Panc1 (cell line): ENCODE results near the gene SGPL1. TPM values are rescaled to one million over a fixed set of nuclear protein-coding genes. Genes with fewer than 3 reads are reported as not detected.

Experiments used
- ATAC-seq: fragments of 200-7000 bp; cut with Tn5 transposase; 2 replicates; pipeline ENCODE4 v1.9.1; 2020; ENCODE audit warnings: mild to moderate bottlenecking, moderate library complexity
- BruUV-seq: library from RNA; stranded (reverse); fragments of 400-500 nt; replicated peaks from 2 replicates; lab custom pipeline; 2021; lab: Mats Ljungman, UMichigan
- CTCF ChIA-PET: fragments of 300-600 bp; sonication (Branson Sonifier 250); formaldehyde crosslinking; loops from one replicate; lab custom pipeline; 2022; ENCODE audit warnings: antibody characterized with exemption; lab: Charles Lee
- POLR2A ChIA-PET: fragments of 300-600 bp; sonication (Branson Sonifier 250); formaldehyde crosslinking; loops from one replicate; lab custom pipeline; 2022; ENCODE audit warnings: antibody characterized with exemption; lab: Charles Lee
- DNase-seq: peaks from one replicate; pipeline ENCODE4 v3.0.0-alpha.2; 2010; ENCODE audit warnings: low read depth, low spot score
- H3K27ac ChIP-seq: 2 replicates; pipeline ENCODE4 v1.5.1; 2011; ENCODE audit warnings: mild to moderate bottlenecking, low read length, inconsistent platforms
- H3K27me3 ChIP-seq: fragments of 200-500 bp; sonication (Bioruptor generic); 2 replicates; pipeline ENCODE4 v1.6.0; 2014; ENCODE audit warnings: low read length, inconsistent platforms; ENCODE audit not compliant: control insufficient read depth, insufficient read depth
- H3K36me3 ChIP-seq: fragments of 200-500 bp; sonication (Bioruptor generic); 2 replicates; pipeline ENCODE4 v1.5.1; 2014; ENCODE audit warnings: inconsistent platforms, mild to moderate bottlenecking, low read length, moderate library complexity; ENCODE audit not compliant: control insufficient read depth, insufficient read depth
- H3K4me1 ChIP-seq: 2 replicates; pipeline ENCODE4 v1.5.1; 2011; ENCODE audit warnings: inconsistent platforms, mild to moderate bottlenecking, low read length, moderate library complexity; ENCODE audit not compliant: control insufficient read depth, insufficient read depth
- H3K4me3 ChIP-seq, 2 experiments: 2 replicates each; pipeline ENCODE4 v1.5.1; 2011 to 2012; ENCODE audit warnings: low read depth in 2 of 2, low read length in 2 of 2, mild to moderate bottlenecking in 2 of 2, inconsistent platforms in 1 of 2, moderate library complexity in 1 of 2
- H3K9me3 ChIP-seq: fragments of 200-500 bp; sonication (Bioruptor generic); 2 replicates; pipeline ENCODE4 v1.5.1; 2014; ENCODE audit warnings: low read depth, mild to moderate bottlenecking, inconsistent platforms, low read length, moderate library complexity; ENCODE audit not compliant: control insufficient read depth, insufficient read depth
- CTCF ChIP-seq: fragments of 450-650 bp; IDR thresholded peaks from 2 replicates; pipeline ENCODE4 v1.5.1; 2017; ENCODE audit warnings: mild to moderate bottlenecking
- POLR2AphosphoS5 ChIP-seq: IDR thresholded peaks from 2 replicates; pipeline ENCODE4 v1.6.1; 2012; ENCODE audit warnings: mild to moderate bottlenecking, low read depth, low read length, moderate library complexity
- REST ChIP-seq, 2 experiments: IDR thresholded peaks; 2 replicates each; pipeline ENCODE4 v1.6.1; 2011 to 2012; ENCODE audit warnings: low read depth in 2 of 2, control low read depth in 1 of 2, low read length in 1 of 2, mild to moderate bottlenecking in 1 of 2, moderate library complexity in 1 of 2; ENCODE audit not compliant: insufficient read depth in 1 of 2
- SIN3A ChIP-seq: IDR thresholded peaks from 2 replicates; pipeline ENCODE4 v1.6.1; 2012; ENCODE audit warnings: low read depth, mild to moderate bottlenecking, low read length, moderate library complexity, borderline replicate concordance; ENCODE audit not compliant: insufficient read depth
- TCF7L2 ChIP-seq: IDR thresholded peaks from 2 replicates; pipeline ENCODE4 v1.6.1; 2011; ENCODE audit warnings: mild to moderate bottlenecking, low read depth, low read length, inconsistent platforms
- in situ Hi-C: cut with HindIII; loops from 2 replicates; pipeline ENCODE4 v1.10.0; 2016; ENCODE audit warnings: low sequenced_read_pairs, low pct_unique_long_range_greater_than_20kb
- intact Hi-C: fragments of 100-400 bp; cut with micrococcal nuclease; formaldehyde crosslinking; loops from one replicate; pipeline ENCODE4 v1.10.0; 2022; ENCODE audit not compliant: unreplicated experiment
- total RNA-seq: library from RNA; stranded (reverse); gene quantifications from one replicate; pipeline ENCODE4 v1.2.1, GENCODE V29; 2021; ENCODE audit not compliant: unreplicated experiment

Gene SGPL1
- total RNA-seq, 1 experiment from 2014 or later, result 103 TPM

GRCh38 chr10:70809011-70809611 is 6.6 kb upstream of the SGPL1 start:
- POLR2A ChIA-PET, result no interaction called here
- CTCF ChIA-PET, result no interaction called here
- Histone ChIP-seq H3K36me3 (no peaks in the 10 kb centered on the region), H3K27me3 (0 out of 2 replicates have a peak, but pooled peaks cover 2% of the 10 kb centered on the region), H3K27ac (no peak overlapping the region), H3K9me3 (no peaks in the 10 kb centered on the region), H3K4me1 (no peaks in the 10 kb centered on the region), H3K4me3 (no peak overlapping the region)
- no TSS peak for BruUV-seq
- TF ChIP-seq CTCF, result no peak
- TF ChIP-seq TCF7L2, result no peak
- TF ChIP-seq SIN3A, result no peak
- TF ChIP-seq POLR2AphosphoS5, result no peak
- no peak for TF ChIP-seq REST (IDR thresholded peaks at IDR 0.05; ENCODE audit: insufficient read depth in 1 of 2, low read depth in 2 of 2, low read length in 1 of 2)
- in situ Hi-C loops (no loop called here), intact Hi-C loops (no loop called here)
- no peak for DNase-seq
- no peak for ATAC-seq

GRCh38 chr10:70809726-70810125 is 6.0 kb upstream of the SGPL1 start:
- H3K4me3 ChIP-seq, result no peak overlapping the region
- ATAC-seq (no peak), DNase-seq (no peak)
- in situ Hi-C loops (no loop called here), intact Hi-C loops (no loop called here)
- TF ChIP-seq SIN3A, result no peak
- no peak for TF ChIP-seq REST (IDR thresholded peaks at IDR 0.05; ENCODE audit: insufficient read depth in 1 of 2, low read depth in 2 of 2, low read length in 1 of 2)
- TF ChIP-seq CTCF, result no peak
- TF ChIP-seq POLR2AphosphoS5, result no peak
- no peak for TF ChIP-seq TCF7L2
- CTCF ChIA-PET, result interaction anchor here (0.7 kb wide), 1 partner anchor 13 kb away, joined by 4 read pairs; no protein-coding TSS in a partner anchor
- H3K4me1 ChIP-seq, result no peaks in the 10 kb centered on the region
- no TSS peak for BruUV-seq
- POLR2A ChIA-PET, result no interaction called here
- H3K27ac ChIP-seq, result no peak overlapping the region
- no peaks in the 10 kb centered on the region for H3K9me3 ChIP-seq
- 0 out of 2 replicates have a peak, but pooled peaks cover 2% of the 10 kb centered on the region for H3K27me3 ChIP-seq
- H3K36me3 ChIP-seq, result no peaks in the 10 kb centered on the region
